ENCODE data around the gene LAMC1.

Gene LAMC1

GRCh38 chr1:183152180-183152579 lies 129.0 kb downstream of the LAMC1 start:
- no peak for DNase-seq

- DNase-seq: no peak
Observed at GRCh38 chr1:183155939-183156338, 132.7 kb downstream of the LAMC1 start.

- no peak for DNase-seq
Observed at GRCh38 chr1:183159960-183160359, 136.7 kb downstream of the LAMC1 start.

GRCh38 chr1:183161391-183161790 lies 138.2 kb downstream of the LAMC1 start:
- DNase-seq: no peak

- no peak for DNase-seq
Observed at GRCh38 chr1:183163316-183163715, 140.1 kb downstream of the LAMC1 start.

GRCh38 chr1:183164340-183164739 lies 141.1 kb downstream of the LAMC1 start:
- DNase-seq: no peak

- DNase-seq: no peak
Observed at GRCh38 chr1:183164963-183165362, 141.7 kb downstream of the LAMC1 start.

GRCh38 chr1:183165456-183165855 lies 142.2 kb downstream of the LAMC1 start:
- DNase-seq: no peak

- no peak for DNase-seq
Observed at GRCh38 chr1:183166454-183166853, 143.2 kb downstream of the LAMC1 start.

GRCh38 chr1:183167676-183168075 lies 144.5 kb downstream of the LAMC1 start:
- no peak for DNase-seq

- no peak for DNase-seq
Observed at GRCh38 chr1:183168308-183168707, 145.1 kb downstream of the LAMC1 start.

GRCh38 chr1:183173828-183174227 lies 150.6 kb downstream of the LAMC1 start:
- no peak for DNase-seq

- DNase-seq: no peak
Observed at GRCh38 chr1:183175631-183176030, 152.4 kb downstream of the LAMC1 start.

GRCh38 chr1:183178545-183178944 lies 155.3 kb downstream of the LAMC1 start:
- no peak for DNase-seq

- no peak for DNase-seq
Observed at GRCh38 chr1:183179033-183179432, 155.8 kb downstream of the LAMC1 start.

GRCh38 chr1:183180218-183180617 lies 157.0 kb downstream of the LAMC1 start:
- no peak for DNase-seq

- no peak for DNase-seq
Observed at GRCh38 chr1:183180634-183181056, 157.4 kb downstream of the LAMC1 start.

- no peak for DNase-seq
Observed at GRCh38 chr1:183185941-183186490, 162.8 kb downstream of the LAMC1 start, which contains the start of gene LAMC2. Gene LAMC2, plus strand, starts transcription at chr1:183186264. Its CDS starts 89 bp downstream, at chr1:183186353.

GRCh38 chr1:183186841-183187240 lies 163.6 kb downstream of the LAMC1 start:
- DNase-seq: no peak

- DNase-seq: no peak
Observed at GRCh38 chr1:183188240-183188639, 165.0 kb downstream of the LAMC1 start.

- no peak for DNase-seq
Observed at GRCh38 chr1:183191833-183192232, 168.6 kb downstream of the LAMC1 start.

GRCh38 chr1:183193963-183194525 lies 170.8 kb downstream of the LAMC1 start:
- DNase-seq: no peak

- DNase-seq: no peak
Observed at GRCh38 chr1:183194527-183195141, 171.4 kb downstream of the LAMC1 start.

- DNase-seq: no peak
Observed at GRCh38 chr1:183195142-183195574, 171.9 kb downstream of the LAMC1 start.

Data from effector CD4-positive, alpha-beta T cell (primary cell).